Measurements from ENCODE around the gene LENG9. TPM values are rescaled to one million over a fixed set of nuclear protein-coding genes. Genes with fewer than 3 reads are reported as not detected.

The LENG9 gene
- total RNA-seq, 1 donor from 2014 or later = 1.1 TPM

- DNase-seq (no peak), ATAC-seq (ENCODE audit: poor library complexity) (no peak)
- intact Hi-C loops (cut with DNase I) = no loop called here
These were observed 1.4 kb downstream of the LENG9 start for GRCh38 chr19:54462047-54462654.

DNA sequence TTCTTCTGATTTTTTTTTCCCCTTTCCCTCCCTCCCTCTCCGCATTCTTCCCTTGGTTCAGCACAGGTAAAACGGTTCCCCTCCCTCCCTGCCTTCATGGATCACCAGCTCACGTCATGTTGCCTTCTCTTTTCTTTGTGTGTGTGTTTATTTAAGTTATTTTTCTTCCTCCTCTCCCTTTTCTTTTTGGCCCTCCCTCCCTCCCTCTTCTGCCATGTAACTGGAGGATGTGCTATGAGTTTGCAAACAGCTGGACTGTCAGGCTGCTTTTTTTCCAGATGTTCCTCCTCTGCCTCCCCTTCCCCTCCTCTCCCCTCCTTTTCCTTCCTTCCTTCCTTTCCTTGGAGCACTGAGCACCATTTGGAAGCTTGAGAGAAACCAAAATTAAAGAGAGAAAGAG, 2.0 kb downstream of the LENG9 start:
- no peak for DNase-seq
- ATAC-seq (ENCODE audit: poor library complexity) = no peak
- intact Hi-C loops (cut with DNase I) = no loop called here

- no peak for ATAC-seq (ENCODE audit: poor library complexity)
- DNase-seq = no peak
- intact Hi-C loops (cut with DNase I) = no loop called here
These were observed 2.4 kb downstream of the LENG9 start for GRCh38 chr19:54461210-54461609.

DNA sequence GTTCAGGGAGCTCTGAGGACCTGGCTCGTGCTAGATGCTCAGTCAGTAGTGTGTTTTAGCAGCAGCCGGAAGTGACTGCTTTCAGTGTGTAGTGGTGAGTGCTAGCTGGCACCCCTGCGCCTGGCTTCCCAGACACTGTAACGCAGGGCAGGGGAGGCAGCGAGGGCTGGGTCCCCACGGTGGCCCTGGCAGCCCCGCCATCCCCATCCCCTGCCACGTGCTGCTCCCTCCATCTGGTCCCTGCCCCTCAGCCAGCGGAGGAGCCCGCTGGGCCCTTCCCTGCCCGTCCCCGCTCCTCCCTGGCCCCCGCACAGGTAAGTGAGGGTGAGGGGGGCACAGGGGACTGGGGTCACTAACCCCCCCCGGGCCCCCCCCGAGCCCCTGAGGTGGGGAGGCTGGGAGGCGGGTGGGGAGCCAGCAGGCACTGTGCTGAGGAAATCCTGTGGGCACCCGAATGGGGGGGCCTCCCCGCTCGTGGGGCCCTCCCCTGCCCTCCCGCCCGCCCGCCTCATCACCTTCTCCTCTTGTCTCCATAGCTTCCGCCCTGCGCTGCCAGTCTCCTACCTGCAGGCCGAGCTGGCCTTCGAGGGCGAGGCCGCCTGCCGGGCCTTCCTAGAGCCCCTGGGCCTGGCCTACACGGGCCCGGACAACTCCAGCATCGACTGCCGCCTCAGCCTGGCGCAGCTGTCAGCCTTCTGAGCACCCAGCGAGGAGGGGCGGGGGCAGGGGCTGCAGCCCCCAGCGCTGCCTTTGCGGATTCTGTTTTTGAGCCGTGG, 3.2 kb downstream of the LENG9 start:
- intact Hi-C loops (cut with DNase I) = no loop called here
- ATAC-seq (ENCODE audit: poor library complexity) (no peak), DNase-seq (no peak)

- ATAC-seq (ENCODE audit: poor library complexity) = no peak
- intact Hi-C loops (cut with DNase I) = no loop called here
- no peak for DNase-seq
These were observed 4.0 kb downstream of the LENG9 start for GRCh38 chr19:54459282-54460229.

GRCh38 chr19:54458648-54459281, 4.8 kb downstream of the LENG9 start:
- DNase-seq (peak; percentile 54), ATAC-seq (ENCODE audit: poor library complexity) (no peak)
- intact Hi-C loops (cut with DNase I) = no loop called here

DNA sequence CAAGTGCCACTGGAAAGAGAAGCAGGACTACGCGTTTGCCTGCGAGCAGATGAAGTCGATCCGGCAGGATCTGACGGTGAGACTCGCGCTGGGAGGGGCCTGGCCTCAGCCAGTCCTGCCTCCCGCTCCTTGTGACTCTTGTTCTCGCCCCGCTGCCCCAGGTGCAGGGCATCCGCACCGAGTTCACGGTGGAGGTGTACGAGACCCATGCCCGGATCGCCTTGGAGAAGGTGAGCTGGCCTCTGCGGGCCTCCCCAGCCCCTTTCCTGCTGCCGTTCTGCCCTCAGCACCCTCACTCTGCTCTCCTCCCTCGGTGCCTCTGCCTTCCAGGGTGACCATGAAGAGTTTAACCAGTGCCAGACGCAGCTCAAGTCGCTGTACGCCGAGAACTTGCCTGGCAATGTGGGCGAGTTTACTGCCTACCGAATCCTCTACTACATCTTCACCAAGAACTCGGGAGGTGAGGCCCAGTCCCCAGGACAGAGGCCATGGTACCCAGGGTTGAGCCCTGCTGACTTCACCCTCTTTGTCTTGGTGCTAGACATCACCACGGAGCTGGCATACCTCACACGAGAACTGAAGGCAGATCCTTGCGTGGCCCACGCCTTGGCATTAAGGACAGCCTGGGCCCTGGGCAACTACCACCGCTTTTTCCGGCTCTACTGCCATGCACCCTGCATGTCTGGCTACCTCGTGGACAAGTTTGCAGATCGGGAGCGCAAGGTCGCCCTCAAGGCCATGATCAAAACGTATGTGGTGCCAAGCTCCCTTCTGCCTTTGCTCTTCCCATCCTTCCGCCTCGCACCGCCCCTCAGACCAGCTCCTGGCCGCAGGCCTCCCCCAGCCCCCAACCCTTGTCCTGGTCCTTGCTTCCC, 5.6 kb downstream of the LENG9 start:
- no peak for DNase-seq
- intact Hi-C loops (cut with DNase I) = no loop called here
- no peak for ATAC-seq (ENCODE audit: poor library complexity)

DNA sequence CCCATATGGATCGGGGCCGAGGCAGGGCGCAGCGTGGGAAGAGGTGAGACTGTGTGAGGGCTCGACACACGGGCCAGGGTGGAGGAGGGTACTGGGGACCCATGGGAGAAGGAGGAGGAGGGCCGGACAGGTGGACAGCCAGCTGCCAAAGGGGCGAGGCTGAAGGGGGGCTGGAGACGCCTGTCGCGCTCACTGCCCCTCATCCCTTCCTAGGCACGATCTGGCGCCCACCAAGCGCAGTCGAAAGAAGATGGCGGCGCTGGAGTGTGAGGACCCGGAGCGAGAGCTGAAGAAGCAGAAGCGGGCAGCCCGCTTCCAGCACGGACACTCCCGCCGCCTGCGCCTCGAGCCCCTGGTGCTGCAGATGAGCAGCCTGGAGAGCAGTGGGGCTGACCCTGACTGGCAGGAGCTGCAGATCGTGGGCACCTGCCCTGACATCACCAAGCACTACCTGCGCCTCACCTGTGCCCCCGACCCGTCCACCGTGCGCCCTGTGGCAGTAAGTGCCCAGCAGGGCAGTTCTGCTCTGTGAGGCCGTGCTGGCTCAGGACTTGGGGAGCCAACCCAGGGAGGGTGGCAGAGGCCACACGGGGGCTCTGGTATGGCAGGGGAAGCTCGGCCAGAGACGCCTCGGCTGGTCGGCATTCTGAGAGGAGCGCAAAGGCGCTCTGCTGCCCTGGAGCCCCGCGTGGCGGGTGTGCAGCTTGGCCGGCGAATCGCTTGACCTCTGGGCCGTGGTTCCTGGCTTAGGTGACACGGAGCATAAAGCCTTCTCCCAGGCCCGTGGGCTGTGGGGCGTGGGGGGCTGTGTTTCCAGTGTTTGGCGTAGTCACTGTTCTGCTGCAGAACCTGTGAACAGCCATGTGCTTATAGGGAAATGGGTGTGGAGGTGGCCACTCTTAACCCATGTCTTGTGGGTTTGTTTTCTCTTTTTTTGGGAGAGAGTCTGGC, 6.9 kb downstream of the LENG9 start:
- DNase-seq = no peak
- ATAC-seq (ENCODE audit: poor library complexity) = no peak
- intact Hi-C loops (cut with DNase I) = no loop called here

DNA sequence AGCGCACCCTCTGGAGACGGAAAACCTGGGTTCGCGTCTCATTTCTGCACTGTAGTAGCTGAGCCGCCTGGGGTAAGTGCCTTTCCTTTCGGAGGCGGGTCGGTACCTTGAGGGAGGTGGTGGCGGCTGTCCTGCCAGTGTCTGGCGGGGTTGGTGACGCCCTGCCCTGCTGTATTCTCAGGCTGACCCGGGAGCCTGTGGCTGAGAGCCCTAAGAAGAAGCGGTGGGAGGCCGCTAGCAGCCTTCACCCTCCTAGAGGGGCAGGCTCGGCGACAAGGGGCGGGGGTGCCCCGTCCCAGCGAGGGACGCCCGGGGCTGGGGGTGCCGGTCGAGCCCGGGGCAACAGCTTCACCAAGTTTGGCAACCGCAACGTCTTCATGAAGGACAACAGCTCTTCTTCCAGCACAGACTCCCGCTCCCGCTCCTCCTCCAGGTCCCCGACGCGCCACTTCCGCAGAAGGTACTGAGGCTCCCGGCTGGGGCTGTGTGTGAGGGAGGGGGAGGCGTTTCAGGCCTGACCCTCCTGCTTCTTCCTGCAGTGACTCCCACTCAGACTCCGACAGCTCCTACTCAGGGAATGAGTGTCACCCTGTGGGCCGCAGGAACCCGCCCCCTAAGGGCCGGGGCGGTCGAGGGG, 7.7 kb downstream of the LENG9 start:
- DNase-seq (no peak), ATAC-seq (ENCODE audit: poor library complexity) (no peak)
- intact Hi-C loops (cut with DNase I) = no loop called here

- no peak for DNase-seq
- intact Hi-C loops (cut with DNase I) = no loop called here
- no peak for ATAC-seq (ENCODE audit: poor library complexity)
These were observed 8.6 kb downstream of the LENG9 start for GRCh38 chr19:54454781-54455675.

DNA sequence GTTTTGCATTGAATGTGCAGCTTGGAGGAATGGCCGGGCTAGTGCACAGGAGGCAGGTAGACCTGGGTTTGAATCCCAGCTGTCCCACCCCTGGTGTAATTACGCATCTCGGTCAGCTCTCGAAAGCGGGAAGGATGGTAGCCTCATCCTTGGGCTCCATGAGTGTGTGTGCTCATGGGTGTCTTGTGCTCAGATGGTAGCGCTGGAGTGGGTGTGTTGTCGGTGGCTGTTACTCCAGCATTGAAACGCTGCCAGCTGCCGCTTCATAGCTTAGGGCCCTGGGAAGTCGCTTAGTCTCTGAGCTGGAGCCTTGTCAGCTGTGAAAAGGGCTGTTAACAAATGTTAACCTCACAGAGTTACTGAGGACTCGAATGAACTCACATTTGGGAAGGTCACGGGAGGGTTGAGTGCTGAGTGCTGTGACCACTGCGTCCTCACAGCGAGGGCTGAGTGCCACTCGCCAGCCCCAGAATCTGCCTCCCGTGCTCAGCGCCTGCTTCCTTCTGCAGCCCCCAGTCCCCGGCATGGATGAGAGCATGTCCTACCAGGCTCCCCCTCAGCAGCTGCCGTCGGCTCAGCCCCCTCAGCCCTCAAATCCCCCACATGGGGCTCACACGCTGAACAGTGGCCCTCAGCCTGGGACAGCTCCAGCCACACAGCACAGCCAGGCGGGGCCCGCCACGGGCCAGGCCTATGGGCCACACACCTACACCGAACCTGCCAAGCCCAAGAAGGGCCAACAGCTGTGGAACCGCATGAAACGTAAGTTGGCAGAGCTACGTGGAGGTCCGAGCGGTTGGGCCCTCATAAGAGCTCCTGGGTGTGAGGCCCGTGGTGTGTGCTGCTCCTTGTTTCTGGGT, 9.4 kb downstream of the LENG9 start:
- no peak for DNase-seq
- no peak for ATAC-seq (ENCODE audit: poor library complexity)
- intact Hi-C loops (cut with DNase I) = no loop called here

- ATAC-seq (ENCODE audit: poor library complexity) (no peak), DNase-seq (no peak)
- intact Hi-C loops (cut with DNase I) = no loop called here
These were observed 11.0 kb downstream of the LENG9 start for GRCh38 chr19:54452626-54453025.

GRCh38 chr19:54451997-54452396, 11.6 kb downstream of the LENG9 start:
- no peak for DNase-seq

DNA sequence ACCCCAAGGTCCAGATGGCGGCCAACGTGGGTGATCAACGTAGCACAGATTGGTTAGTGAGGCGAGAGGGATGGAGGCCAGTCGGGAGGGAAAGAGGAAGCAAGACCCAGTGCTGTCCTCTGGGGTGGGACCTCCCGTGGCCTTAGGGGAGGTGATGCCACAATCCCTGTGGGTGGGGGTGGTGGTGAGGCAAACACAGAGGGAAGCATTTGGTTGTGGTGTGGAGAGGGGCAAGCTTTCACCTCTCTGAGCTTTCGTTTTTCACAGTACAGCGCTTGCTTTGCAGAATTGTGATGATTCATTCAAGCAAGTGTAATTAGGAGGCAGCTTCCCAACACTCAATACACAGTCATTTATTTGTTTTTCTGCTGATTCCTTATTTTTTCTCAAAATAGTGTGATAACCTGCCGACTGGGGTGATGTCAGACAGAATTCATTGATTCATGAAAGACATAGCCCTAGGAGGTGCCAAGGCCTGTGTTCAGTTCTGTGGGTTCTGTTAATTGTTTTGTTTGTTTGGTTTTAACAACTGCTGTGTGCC, 12.2 kb downstream of the LENG9 start:
- DNase-seq (no peak), ATAC-seq (ENCODE audit: poor library complexity) (no peak)
- intact Hi-C loops (cut with DNase I) = no loop called here

More at GRCh38 chr19:54451997-54452396, 11.6 kb downstream of the LENG9 start:
- ATAC-seq (ENCODE audit: poor library complexity) = no peak
- intact Hi-C loops (cut with DNase I) = no loop called here

- no peak for DNase-seq
- no peak for ATAC-seq (ENCODE audit: poor library complexity)
- intact Hi-C loops (cut with DNase I) = no loop called here
These were observed 13.9 kb downstream of the LENG9 start for GRCh38 chr19:54449701-54450069.
